ELF-1 (cell line): ENCODE results near the gene PCNX3.
A peak's percentile ranks its signal among the peaks of the same experiment; 100 is the strongest.
"Not testable (repeated sequence)": the region's sequence is repeated elsewhere in the genome, so short reads cannot be mapped to it uniquely, and the experiment has no call there.

Experiments used
- DNase-seq: peaks from one replicate; pipeline ENCODE4 v3.0.0-alpha.2; 2016; ENCODE audit warnings: low read depth, low spot score

The PCNX3 gene

GRCh38 chr11:65654375-65655349 is 39.1 kb downstream of the PCNX3 start:
- no peak for DNase-seq

- no peak for DNase-seq
These were observed 40.2 kb downstream of the PCNX3 start for GRCh38 chr11:65655570-65656332.

GRCh38 chr11:65657426-65657825 is 41.9 kb downstream of the PCNX3 start:
- no peak for DNase-seq

GRCh38 chr11:65658174-65659021 is 42.8 kb downstream of the PCNX3 start:
- DNase-seq = no peak

- DNase-seq = no peak
These were observed 44.5 kb downstream of the PCNX3 start for GRCh38 chr11:65660038-65660437.

GRCh38 chr11:65660908-65661307 is 45.3 kb downstream of the PCNX3 start:
- DNase-seq = not testable (repeated sequence)

GRCh38 chr11:65661599-65662246 is 46.1 kb downstream of the PCNX3 start:
- DNase-seq = no peak

GRCh38 chr11:65662247-65662798 is 46.7 kb downstream of the PCNX3 start:
- DNase-seq = no peak

GRCh38 chr11:65662799-65663638 is 47.4 kb downstream of the PCNX3 start, which contains the start of gene RELA:
Gene RELA, minus strand, starts transcription at chr11:65662916. Its CDS starts 84 bp downstream, at chr11:65662832.
- DNase-seq = peak; percentile 93

- no peak for DNase-seq
These were observed 48.1 kb downstream of the PCNX3 start for GRCh38 chr11:65663639-65664200.

- DNase-seq = no peak
These were observed 56.7 kb downstream of the PCNX3 start for GRCh38 chr11:65672180-65672860.

GRCh38 chr11:65672982-65673381 is 57.4 kb downstream of the PCNX3 start:
- DNase-seq = no peak

- DNase-seq = no peak
These were observed 64.7 kb downstream of the PCNX3 start for GRCh38 chr11:65680192-65680743.

GRCh38 chr11:65683480-65683879 is 67.9 kb downstream of the PCNX3 start:
- not testable (repeated sequence) for DNase-seq

GRCh38 chr11:65685981-65686380 is 70.4 kb downstream of the PCNX3 start:
- no peak for DNase-seq
